Smooth muscle cell (in vitro differentiated cells): Measurements from ENCODE around the gene RFX7. TPM values are rescaled to one million over a fixed set of nuclear protein-coding genes. Genes with fewer than 3 reads are reported as not detected.

Source experiments
- DNase-seq: peaks from one replicate; lab custom pipeline; 2025; ENCODE audit not compliant: unreplicated experiment; lab: John Stamatoyannopoulos, UW
- H2AFZ ChIP-seq: fragments of 200-600 bp; sonication (generic); 2 replicates; pipeline ENCODE4 v1.6.0; 2016; ENCODE audit warnings: antibody characterized with exemption, low read depth, mild to moderate bottlenecking
- H3F3A ChIP-seq: fragments of 200-600 bp; sonication (generic); 2 replicates; pipeline ENCODE4 v1.6.0; 2017; ENCODE audit warnings: antibody characterized with exemption, low read depth
- H3K27ac ChIP-seq: fragments of 200-600 bp; sonication (generic); 2 replicates; pipeline ENCODE4 v1.5.1; 2016; ENCODE audit warnings: low read depth, mild to moderate bottlenecking
- H3K27me3 ChIP-seq: fragments of 200-600 bp; sonication (generic); 2 replicates; pipeline ENCODE4 v1.6.1; 2016; ENCODE audit warnings: low read depth, mild to moderate bottlenecking
- H3K36me3 ChIP-seq: fragments of 200-600 bp; sonication (generic); 2 replicates; pipeline ENCODE4 v1.5.1; 2016; ENCODE audit warnings: low read depth
- H3K4me1 ChIP-seq: fragments of 200-600 bp; sonication (generic); 2 replicates; pipeline ENCODE4 v1.5.1; 2016; ENCODE audit warnings: low read depth
- H3K4me2 ChIP-seq: fragments of 200-600 bp; sonication (generic); 2 replicates; pipeline ENCODE4 v1.6.0; 2016; ENCODE audit warnings: mild to moderate bottlenecking
- H3K4me3 ChIP-seq: fragments of 200-600 bp; sonication (generic); 2 replicates; pipeline ENCODE4 v1.5.1; 2016; ENCODE audit warnings: mild to moderate bottlenecking
- H3K79me2 ChIP-seq: fragments of 200-600 bp; sonication (generic); 2 replicates; pipeline ENCODE4 v1.6.0; 2016; ENCODE audit warnings: low read depth, mild to moderate bottlenecking
- H3K9ac ChIP-seq: fragments of 200-600 bp; sonication (generic); 2 replicates; pipeline ENCODE4 v1.6.0; 2016; ENCODE audit warnings: low read depth
- H3K9me3 ChIP-seq: fragments of 200-600 bp; sonication (generic); replicated peaks from 2 replicates; pipeline ENCODE4 v1.5.1; 2016; ENCODE audit warnings: low read depth
- H4K20me1 ChIP-seq: fragments of 200-600 bp; sonication (generic); 2 replicates; pipeline ENCODE4 v1.6.0; 2016; ENCODE audit warnings: low read depth
- WGBS: methylation state at CpG from one replicate; pipeline ENCODE4 v1.1.7; 2016; ENCODE audit warnings: low lambda C conversion rate; 5-methylcytosine and 5-hydroxymethylcytosine counted together
- polyA plus RNA-seq: library from polyadenylated mRNA; unstranded; fragments of >200 nt; fragmentation: Nextera tagmentation; extraction: Ambion mirVana; gene quantifications from 2 replicates; pipeline ENCODE4 v1.2.1, GENCODE V29; 2016
- total RNA-seq: library from RNA; depleted of rRNA; stranded (reverse); fragments of >200 nt; gene quantifications from 2 replicates; pipeline ENCODE4 v1.2.3, GENCODE V29; 2014
- TF ChIP-seq, protein P1 (sequence below): fragments of 200-600 bp; sonication (generic); IDR thresholded peaks from 2 replicates; pipeline ENCODE4 v1.5.1; 2017; ENCODE audit warnings: borderline replicate concordance, mild to moderate bottlenecking, antibody characterized with exemption; ENCODE audit not compliant: insufficient read depth, poor library complexity, severe bottlenecking

The RFX7 gene
- total and polyA plus RNA-seq, 2 experiments from 2014 or later, result 7.7 to 18.5 TPM

DNA sequence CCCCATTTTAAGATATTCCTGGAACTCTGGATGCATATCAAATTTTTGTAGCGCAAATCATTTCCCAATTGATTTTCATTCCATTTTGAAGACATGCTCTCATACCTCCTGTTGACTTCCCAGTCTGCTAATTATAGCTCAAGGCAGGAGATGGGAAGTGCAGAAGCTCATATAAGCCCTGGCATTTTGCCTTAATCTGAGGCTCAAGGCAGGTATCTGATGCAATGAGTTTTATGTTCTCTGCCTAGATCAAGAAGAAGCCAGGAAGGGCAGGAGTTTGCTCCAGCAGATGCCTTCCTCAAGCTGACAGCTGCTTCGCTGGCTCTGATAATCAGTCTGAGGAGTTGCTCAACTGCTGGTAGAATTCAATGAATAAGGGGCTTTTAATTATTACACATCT lies 184.7 kb downstream of the RFX7 start:
- no peak for DNase-seq
- no peaks in the 10 kb centered on the region for H4K20me1 ChIP-seq
- no peak overlapping the region for H3K4me3 ChIP-seq
- no peaks in the 10 kb centered on the region for H3K36me3 ChIP-seq
- H3K4me1 ChIP-seq, result no peaks in the 10 kb centered on the region
- H3K27ac ChIP-seq, result no peak overlapping the region
- H3K9ac ChIP-seq, result no peak overlapping the region
- H3K9me3 ChIP-seq, result no peaks in the 10 kb centered on the region
- H3K79me2 ChIP-seq, result no peaks in the 10 kb centered on the region
- no peaks in the 10 kb centered on the region for H3F3A ChIP-seq
- no peaks in the 10 kb centered on the region for H3K27me3 ChIP-seq
- no peak overlapping the region for H3K4me2 ChIP-seq
- no peak overlapping the region for H2AFZ ChIP-seq
- TF ChIP-seq, protein P1, sequence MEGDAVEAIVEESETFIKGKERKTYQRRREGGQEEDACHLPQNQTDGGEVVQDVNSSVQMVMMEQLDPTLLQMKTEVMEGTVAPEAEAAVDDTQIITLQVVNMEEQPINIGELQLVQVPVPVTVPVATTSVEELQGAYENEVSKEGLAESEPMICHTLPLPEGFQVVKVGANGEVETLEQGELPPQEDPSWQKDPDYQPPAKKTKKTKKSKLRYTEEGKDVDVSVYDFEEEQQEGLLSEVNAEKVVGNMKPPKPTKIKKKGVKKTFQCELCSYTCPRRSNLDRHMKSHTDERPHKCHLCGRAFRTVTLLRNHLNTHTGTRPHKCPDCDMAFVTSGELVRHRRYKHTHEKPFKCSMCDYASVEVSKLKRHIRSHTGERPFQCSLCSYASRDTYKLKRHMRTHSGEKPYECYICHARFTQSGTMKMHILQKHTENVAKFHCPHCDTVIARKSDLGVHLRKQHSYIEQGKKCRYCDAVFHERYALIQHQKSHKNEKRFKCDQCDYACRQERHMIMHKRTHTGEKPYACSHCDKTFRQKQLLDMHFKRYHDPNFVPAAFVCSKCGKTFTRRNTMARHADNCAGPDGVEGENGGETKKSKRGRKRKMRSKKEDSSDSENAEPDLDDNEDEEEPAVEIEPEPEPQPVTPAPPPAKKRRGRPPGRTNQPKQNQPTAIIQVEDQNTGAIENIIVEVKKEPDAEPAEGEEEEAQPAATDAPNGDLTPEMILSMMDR, result no peak
- WGBS, result 79% methylated on average over 2 of the region's 2 CpGs

DNA sequence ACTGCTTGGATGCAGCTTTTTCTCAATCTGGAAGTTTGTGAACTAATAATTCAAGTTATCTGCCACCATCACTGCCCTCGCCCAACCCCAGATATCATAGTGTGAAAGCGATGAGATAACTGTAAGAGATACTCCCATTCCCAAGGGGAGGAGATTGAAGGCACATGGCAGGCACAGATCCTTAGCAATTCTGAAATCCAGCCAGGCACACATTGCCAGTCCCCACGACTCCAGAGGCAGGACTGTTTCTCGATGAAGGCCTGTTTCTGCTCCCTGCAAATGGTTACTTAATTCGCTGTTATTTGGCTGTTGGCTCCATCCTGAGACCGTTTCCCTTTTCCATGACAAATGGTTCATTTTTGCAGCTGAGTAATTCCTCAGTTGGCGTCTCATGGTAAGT lies 187.1 kb downstream of the RFX7 start:
- Histone ChIP-seq H3F3A (no peaks in the 10 kb centered on the region), H3K27me3 (no peaks in the 10 kb centered on the region), H3K4me3 (no peak overlapping the region), H2AFZ (no peak overlapping the region), H3K79me2 (no peaks in the 10 kb centered on the region), H3K9me3 (no peaks in the 10 kb centered on the region), H3K27ac (no peak overlapping the region), H3K9ac (no peak overlapping the region), H3K36me3 (no peaks in the 10 kb centered on the region), H3K4me2 (no peak overlapping the region), H4K20me1 (no peaks in the 10 kb centered on the region), H3K4me1 (no peaks in the 10 kb centered on the region)
- TF ChIP-seq, protein P1, result no peak
- no peak for DNase-seq
- WGBS, result 81% methylated on average over 7 of the region's 7 CpGs

DNA sequence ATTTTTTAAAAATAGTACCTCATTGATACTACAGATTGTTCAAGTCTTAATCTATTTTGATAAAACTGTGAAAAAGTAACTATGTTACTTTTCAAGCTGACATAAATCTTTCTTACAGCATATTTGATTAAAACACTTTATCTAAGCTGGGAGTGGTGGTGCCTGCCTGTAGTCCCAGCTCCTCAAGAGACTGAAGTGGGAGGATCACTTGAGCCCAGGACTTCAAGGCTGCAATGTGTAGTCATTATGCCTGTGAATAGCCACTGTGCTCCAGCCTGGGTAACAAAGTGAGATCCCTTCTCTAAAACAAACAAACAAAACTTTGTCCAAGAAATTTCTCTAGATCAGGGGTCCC lies 190.7 kb downstream of the RFX7 start:
- H4K20me1 ChIP-seq, result no peaks in the 10 kb centered on the region
- H2AFZ ChIP-seq, result peak overlapping the region; percentile 12
- H3K27ac ChIP-seq, result peak overlapping the region; percentile 37
- H3F3A ChIP-seq, result no peaks in the 10 kb centered on the region
- TF ChIP-seq, protein P1, result no peak
- H3K79me2 ChIP-seq, result no peaks in the 10 kb centered on the region
- no peaks in the 10 kb centered on the region for H3K9me3 ChIP-seq
- no peaks in the 10 kb centered on the region for H3K4me1 ChIP-seq
- no peaks in the 10 kb centered on the region for H3K27me3 ChIP-seq
- H3K4me2 ChIP-seq, result no peak overlapping the region
- H3K9ac ChIP-seq, result no peak overlapping the region
- no peaks in the 10 kb centered on the region for H3K36me3 ChIP-seq
- DNase-seq, result no peak
- no peak overlapping the region for H3K4me3 ChIP-seq

DNA sequence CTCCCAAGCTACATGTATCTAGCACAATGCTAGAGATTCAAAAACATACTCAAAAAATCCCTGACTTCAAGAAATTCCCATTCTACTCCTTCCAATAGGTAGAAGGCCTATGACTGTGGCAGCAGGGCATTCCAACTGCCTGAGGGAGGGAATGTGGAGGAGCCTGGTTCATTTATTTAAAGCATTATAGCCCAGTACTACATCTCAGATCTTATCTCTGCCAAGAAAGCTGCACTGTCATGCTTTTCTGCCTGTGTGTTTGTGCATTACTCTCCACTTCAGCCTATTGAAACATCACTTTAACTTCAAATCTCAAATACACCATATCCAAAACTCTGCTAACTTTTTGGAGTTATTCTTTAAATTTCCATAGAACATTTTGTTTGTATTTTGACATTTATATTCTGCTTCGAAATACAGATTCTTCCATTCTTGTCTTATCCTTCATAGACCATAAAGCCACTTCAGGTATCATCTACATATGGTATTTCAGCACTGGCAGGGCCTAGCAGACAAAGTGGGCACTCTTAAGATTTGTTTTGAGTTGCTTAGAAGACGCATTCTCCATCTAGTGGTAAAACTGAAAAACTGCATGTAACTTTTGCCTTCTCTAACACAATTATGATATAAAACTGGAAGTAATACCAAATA lies 191.2 kb downstream of the RFX7 start:
- H3K9me3 ChIP-seq, result no peaks in the 10 kb centered on the region
- no peaks in the 10 kb centered on the region for H3K36me3 ChIP-seq
- 2% methylated on average over 2 of the region's 2 CpGs for WGBS
- peak overlapping the region; percentile 12 for H2AFZ ChIP-seq
- no peaks in the 10 kb centered on the region for H3K4me1 ChIP-seq
- H4K20me1 ChIP-seq, result no peaks in the 10 kb centered on the region
- H3K4me3 ChIP-seq, result no peak overlapping the region
- peak overlapping the region; percentile 5 for H3K9ac ChIP-seq
- H3K79me2 ChIP-seq, result no peaks in the 10 kb centered on the region
- H3K27me3 ChIP-seq, result no peaks in the 10 kb centered on the region
- peak overlapping the region; percentile 37 for H3K27ac ChIP-seq
- no peak for DNase-seq
- H3F3A ChIP-seq, result no peaks in the 10 kb centered on the region
- H3K4me2 ChIP-seq, result peak overlapping the region; percentile 2
- TF ChIP-seq, protein P1, result peak; percentile 78
